Measurements from ENCODE around the gene FLT3LG. TPM values are rescaled to one million over a fixed set of nuclear protein-coding genes. Genes with fewer than 3 reads are reported as not detected.

Gene FLT3LG
- total RNA-seq, 1 donor from 2014 or later: 1.9 TPM

DNA sequence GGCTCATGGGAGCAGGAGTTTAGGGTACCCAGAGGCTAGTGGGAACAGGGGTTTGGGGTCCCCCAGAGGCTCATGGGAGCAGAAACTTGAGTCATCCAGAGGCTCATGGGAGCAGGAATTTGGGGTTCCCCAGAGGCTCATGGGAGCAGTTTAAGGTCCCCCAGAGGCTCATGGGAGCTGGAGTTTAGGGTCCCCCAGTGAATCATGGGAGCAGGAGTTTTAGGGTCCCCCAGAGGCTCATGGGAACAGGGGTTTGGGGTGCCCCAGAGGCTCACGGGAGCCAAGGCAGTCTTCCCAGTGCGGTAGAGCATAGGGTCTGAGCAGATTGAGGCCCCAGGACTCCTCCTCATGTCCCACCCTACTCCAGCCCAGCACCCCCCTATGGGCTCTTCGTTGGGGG is 8.6 kb upstream of the FLT3LG start:
- peaks cover 7% of the 10 kb centered on the region for H3K4me1 Mint-ChIP-seq (ENCODE audit: low read depth)
- peaks cover 5% of the 10 kb centered on the region for H3K36me3 Mint-ChIP-seq (ENCODE audit: low read depth)
- no peaks in the 10 kb centered on the region for H3K9me3 Mint-ChIP-seq (ENCODE audit: low read depth)
- no peak overlapping the region for H3K27ac Mint-ChIP-seq (ENCODE audit: unreplicated experiment)
- no peaks in the 10 kb centered on the region for H3K27me3 Mint-ChIP-seq (ENCODE audit: low read depth)
- DNase-seq (ENCODE audit: low spot score): no peak
- H3K4me3 Mint-ChIP-seq (ENCODE audit: unreplicated experiment): no peak overlapping the region
- TF ChIP-seq, protein P1, sequence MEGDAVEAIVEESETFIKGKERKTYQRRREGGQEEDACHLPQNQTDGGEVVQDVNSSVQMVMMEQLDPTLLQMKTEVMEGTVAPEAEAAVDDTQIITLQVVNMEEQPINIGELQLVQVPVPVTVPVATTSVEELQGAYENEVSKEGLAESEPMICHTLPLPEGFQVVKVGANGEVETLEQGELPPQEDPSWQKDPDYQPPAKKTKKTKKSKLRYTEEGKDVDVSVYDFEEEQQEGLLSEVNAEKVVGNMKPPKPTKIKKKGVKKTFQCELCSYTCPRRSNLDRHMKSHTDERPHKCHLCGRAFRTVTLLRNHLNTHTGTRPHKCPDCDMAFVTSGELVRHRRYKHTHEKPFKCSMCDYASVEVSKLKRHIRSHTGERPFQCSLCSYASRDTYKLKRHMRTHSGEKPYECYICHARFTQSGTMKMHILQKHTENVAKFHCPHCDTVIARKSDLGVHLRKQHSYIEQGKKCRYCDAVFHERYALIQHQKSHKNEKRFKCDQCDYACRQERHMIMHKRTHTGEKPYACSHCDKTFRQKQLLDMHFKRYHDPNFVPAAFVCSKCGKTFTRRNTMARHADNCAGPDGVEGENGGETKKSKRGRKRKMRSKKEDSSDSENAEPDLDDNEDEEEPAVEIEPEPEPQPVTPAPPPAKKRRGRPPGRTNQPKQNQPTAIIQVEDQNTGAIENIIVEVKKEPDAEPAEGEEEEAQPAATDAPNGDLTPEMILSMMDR (IDR thresholded peaks at IDR 0.05): no peak

DNA sequence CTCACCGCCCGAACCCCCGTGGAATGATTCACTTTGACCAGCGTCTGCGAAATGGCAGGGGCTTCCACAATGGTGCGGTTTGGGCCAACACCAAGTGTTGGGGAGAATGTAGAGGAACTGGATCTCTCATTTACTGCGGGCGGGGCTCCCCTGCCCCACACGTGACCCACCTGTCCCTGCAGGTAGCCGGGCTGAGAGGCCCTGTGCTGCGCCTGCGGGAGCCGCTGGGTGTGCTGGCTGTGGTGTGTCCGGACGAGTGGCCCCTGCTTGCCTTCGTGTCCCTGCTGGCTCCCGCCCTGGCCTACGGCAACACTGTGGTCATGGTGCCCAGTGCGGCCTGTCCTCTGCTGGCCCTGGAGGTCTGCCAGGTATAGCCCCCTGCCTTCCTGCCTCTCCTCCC is 5.8 kb upstream of the FLT3LG start:
- no peak for DNase-seq (ENCODE audit: low spot score)
- H3K27ac Mint-ChIP-seq (ENCODE audit: unreplicated experiment): no peak overlapping the region

DNA sequence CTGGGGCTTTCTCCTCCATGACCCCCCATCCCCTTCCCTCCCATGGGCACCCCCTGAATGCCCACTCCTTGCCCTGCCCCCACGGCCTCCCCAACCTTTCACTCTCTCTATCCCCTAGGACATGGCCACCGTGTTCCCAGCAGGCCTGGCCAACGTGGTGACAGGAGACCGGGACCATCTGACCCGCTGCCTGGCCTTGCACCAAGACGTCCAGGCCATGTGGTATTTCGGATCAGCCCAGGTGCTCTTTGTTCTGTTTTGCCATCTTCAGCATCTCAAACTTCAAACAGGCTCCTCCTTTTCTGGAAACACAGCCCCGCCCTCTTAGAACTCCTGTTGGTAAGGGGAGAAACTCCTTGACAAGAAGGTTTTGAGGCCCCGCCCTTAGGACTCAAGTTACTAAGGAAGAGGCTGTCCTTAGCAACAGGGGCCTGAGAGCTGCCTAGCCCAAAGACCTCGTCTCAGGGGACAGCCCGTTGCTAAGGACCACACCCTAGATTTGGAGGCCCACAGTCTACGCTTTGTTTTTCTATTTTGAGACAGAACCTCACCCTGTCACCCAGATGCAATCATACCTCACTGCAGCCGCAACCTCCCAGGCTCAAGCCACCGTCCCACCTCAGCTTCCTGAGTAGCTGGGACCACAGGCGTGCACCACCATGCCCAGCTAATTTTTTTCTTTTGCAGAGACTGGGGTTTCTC is 5.1 kb upstream of the FLT3LG start:
- DNase-seq (ENCODE audit: low spot score): no peak
- TF ChIP-seq, protein P1 (IDR thresholded peaks at IDR 0.05): no peak
- Mint-ChIP-seq H3K4me3 (ENCODE audit: unreplicated experiment) (no peak overlapping the region), H3K27me3 (ENCODE audit: low read depth) (no peaks in the 10 kb centered on the region), H3K9me3 (ENCODE audit: low read depth) (no peaks in the 10 kb centered on the region), H3K4me1 (ENCODE audit: low read depth) (peaks cover 9% of the 10 kb centered on the region), H3K36me3 (ENCODE audit: low read depth) (peaks cover 5% of the 10 kb centered on the region), H3K27ac (ENCODE audit: unreplicated experiment) (peak overlapping the region; percentile 74)

More for the DNA sequence above, 5.8 kb upstream of the FLT3LG start:
- H3K36me3 Mint-ChIP-seq (ENCODE audit: low read depth): peaks cover 5% of the 10 kb centered on the region
- H3K4me3 Mint-ChIP-seq (ENCODE audit: unreplicated experiment): no peak overlapping the region
- H3K4me1 Mint-ChIP-seq (ENCODE audit: low read depth): peaks cover 7% of the 10 kb centered on the region
- H3K27me3 Mint-ChIP-seq (ENCODE audit: low read depth): no peaks in the 10 kb centered on the region
- TF ChIP-seq, protein P1 (IDR thresholded peaks at IDR 0.05): no peak
- no peaks in the 10 kb centered on the region for H3K9me3 Mint-ChIP-seq (ENCODE audit: low read depth)

DNA sequence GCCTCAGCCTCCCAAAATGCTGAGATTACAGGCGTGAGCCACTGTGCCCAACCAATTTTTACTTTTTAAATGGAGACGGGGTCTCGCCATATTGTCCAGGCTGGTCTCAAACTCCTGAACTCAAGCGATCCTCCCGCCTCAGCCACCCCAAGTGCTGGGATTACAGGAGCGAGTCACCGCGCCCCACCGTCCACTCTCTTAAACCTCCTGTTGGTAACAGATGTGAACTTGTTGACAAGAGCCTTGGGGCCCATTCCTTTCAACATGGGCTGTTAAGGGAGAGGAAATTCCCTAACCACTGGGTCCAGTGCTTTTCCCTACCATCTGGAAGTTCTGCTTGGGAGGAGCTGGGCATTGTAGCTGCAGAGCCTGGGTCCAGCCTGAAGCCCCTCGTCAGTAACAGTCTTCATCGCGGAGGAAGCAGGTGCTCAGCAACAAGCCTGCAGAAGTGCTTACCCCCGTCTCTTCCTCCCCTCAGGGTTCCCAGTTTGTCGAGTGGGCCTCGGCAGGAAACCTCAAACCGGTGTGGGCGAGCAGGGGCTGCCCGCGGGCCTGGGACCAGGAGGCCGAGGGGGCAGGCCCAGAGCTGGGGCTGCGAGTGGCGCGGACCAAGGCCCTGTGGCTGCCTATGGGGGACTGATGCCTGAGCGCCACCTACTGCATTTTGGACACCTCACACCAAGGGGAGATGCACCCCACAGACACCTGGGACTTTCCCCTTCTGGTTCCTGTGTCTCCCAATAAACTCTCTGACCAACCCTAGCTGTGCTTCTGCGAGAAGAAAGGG is 4.0 kb upstream of the FLT3LG start:
- DNase-seq (ENCODE audit: low spot score): no peak
- H3K27ac Mint-ChIP-seq (ENCODE audit: unreplicated experiment): no peak overlapping the region
- TF ChIP-seq, protein P1 (IDR thresholded peaks at IDR 0.05): peak; percentile 33
- H3K27me3 Mint-ChIP-seq (ENCODE audit: low read depth): peaks cover 2% of the 10 kb centered on the region
- H3K9me3 Mint-ChIP-seq (ENCODE audit: low read depth): no peaks in the 10 kb centered on the region
- H3K4me3 Mint-ChIP-seq (ENCODE audit: unreplicated experiment): no peak overlapping the region
- H3K4me1 Mint-ChIP-seq (ENCODE audit: low read depth): peaks cover 9% of the 10 kb centered on the region
- peaks cover 5% of the 10 kb centered on the region for H3K36me3 Mint-ChIP-seq (ENCODE audit: low read depth)

DNA sequence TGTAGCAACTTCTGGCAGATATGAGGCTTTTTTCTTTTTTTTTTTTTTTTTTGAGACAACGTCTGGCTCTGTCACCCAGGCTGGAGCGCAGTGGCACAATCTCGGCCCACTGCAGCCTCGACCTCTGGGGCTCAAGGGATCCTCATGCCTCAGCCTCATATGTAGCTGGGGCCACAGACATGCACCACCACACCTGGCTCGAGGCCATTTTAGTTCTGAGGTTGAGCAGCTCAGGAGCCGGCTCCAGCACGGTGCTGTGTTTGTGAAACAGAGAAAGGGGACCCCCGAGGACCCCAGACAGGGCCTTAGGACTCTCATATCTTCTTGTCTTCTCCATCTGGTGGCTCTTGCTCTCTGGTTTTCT is 3.4 kb upstream of the FLT3LG start:
- no peaks in the 10 kb centered on the region for H3K9me3 Mint-ChIP-seq (ENCODE audit: low read depth)
- peaks cover 9% of the 10 kb centered on the region for H3K4me1 Mint-ChIP-seq (ENCODE audit: low read depth)
- no peak overlapping the region for H3K4me3 Mint-ChIP-seq (ENCODE audit: unreplicated experiment)
- peaks cover 2% of the 10 kb centered on the region for H3K27me3 Mint-ChIP-seq (ENCODE audit: low read depth)
- H3K36me3 Mint-ChIP-seq (ENCODE audit: low read depth): peaks cover 5% of the 10 kb centered on the region
- TF ChIP-seq, protein P1 (IDR thresholded peaks at IDR 0.05): no peak
- H3K27ac Mint-ChIP-seq (ENCODE audit: unreplicated experiment): no peak overlapping the region
- no peak for DNase-seq (ENCODE audit: low spot score)
